Caco-2 (cell line): ENCODE results near the gene EPHX1. TPM values are rescaled to one million over a fixed set of nuclear protein-coding genes. Genes with fewer than 3 reads are reported as not detected.
"Not testable (repeated sequence)": the region's sequence is repeated elsewhere in the genome, so short reads cannot be mapped to it uniquely, and the experiment has no call there.

ENCODE experiments used
- BruUV-seq: library from RNA; stranded (reverse); fragments of 400-500 nt; replicated peaks from 2 replicates; lab custom pipeline; 2021; lab: Mats Ljungman, UMichigan
- CTCF ChIA-PET: fragments of 300-600 bp; sonication (Branson Sonifier 250); formaldehyde crosslinking; loops from one replicate; lab custom pipeline; 2022; ENCODE audit warnings: antibody characterized with exemption; lab: Charles Lee
- POLR2A ChIA-PET: fragments of 300-600 bp; sonication (Branson Sonifier 250); formaldehyde crosslinking; loops from one replicate; lab custom pipeline; 2022; ENCODE audit warnings: antibody characterized with exemption; lab: Charles Lee
- DNase-seq, 2 experiments: peaks; one replicate each; pipeline versions ENCODE4 v3.0.0 to v3.0.0-alpha.2; 2020 to 2022
- H3K27me3 ChIP-seq: replicated peaks from 2 replicates; pipeline ENCODE4 v1.6.0; 2011; ENCODE audit warnings: low read length; ENCODE audit not compliant: control insufficient read depth, insufficient read depth
- H3K36me3 ChIP-seq: 2 replicates; pipeline ENCODE4 v1.5.1; 2011; ENCODE audit warnings: low read length; ENCODE audit not compliant: control insufficient read depth, insufficient read depth
- H3K4me1 ChIP-seq: fragments of 250-450 bp; sonication (Bioruptor Pico); 2 replicates; pipeline ENCODE4 v1.5.1; 2020; ENCODE audit warnings: mild to moderate bottlenecking
- H3K4me3 ChIP-seq: 2 replicates; pipeline ENCODE4 v1.5.1; 2011; ENCODE audit warnings: low read depth, mild to moderate bottlenecking, control low read depth, low read length
- H3K9me3 ChIP-seq: fragments of 250-450 bp; sonication (Bioruptor Pico); 2 replicates; pipeline ENCODE4 v1.5.1; 2020; ENCODE audit warnings: mild to moderate bottlenecking, moderate library complexity
- H3K27ac Mint-ChIP-seq: one replicate; pipeline ENCODE4 v1.8.0; 2022; ENCODE audit warnings: mixed read lengths; ENCODE audit not compliant: unreplicated experiment
- H3K27me3 Mint-ChIP-seq: one replicate; pipeline ENCODE4 v1.8.0; 2022; ENCODE audit warnings: mixed read lengths; ENCODE audit not compliant: insufficient read depth, unreplicated experiment
- H3K36me3 Mint-ChIP-seq: one replicate; pipeline ENCODE4 v1.8.0; 2022; ENCODE audit warnings: mild to moderate bottlenecking, mixed read lengths; ENCODE audit not compliant: insufficient read depth, unreplicated experiment
- H3K4me1 Mint-ChIP-seq: one replicate; pipeline ENCODE4 v1.8.0; 2022; ENCODE audit warnings: low read depth, mixed read lengths; ENCODE audit not compliant: unreplicated experiment
- H3K4me3 Mint-ChIP-seq: one replicate; pipeline ENCODE4 v1.8.0; 2022; ENCODE audit warnings: mild to moderate bottlenecking, moderate library complexity, mixed read lengths; ENCODE audit not compliant: unreplicated experiment
- H3K9me3 Mint-ChIP-seq: one replicate; pipeline ENCODE4 v1.8.0; 2022; ENCODE audit warnings: mixed read lengths; ENCODE audit not compliant: unreplicated experiment
- intact Hi-C: fragments of 100-400 bp; cut with micrococcal nuclease; formaldehyde crosslinking; loops from one replicate; pipeline ENCODE4 v1.10.0; 2022; ENCODE audit not compliant: unreplicated experiment
- total RNA-seq: library from RNA; stranded (reverse); gene quantifications from 2 replicates; pipeline ENCODE4 v1.2.3, GENCODE V29; 2022
- TF ChIP-seq, protein P1 (sequence below), 2 experiments: fragments of 200-600 bp in 1 of 2; IDR thresholded peaks; 1 replicate in 1 of 2; 2 replicates in 1 of 2; pipeline versions ENCODE4 v1.5.1 to v1.8.0; 2011 to 2022; ENCODE audit warnings: antibody characterized with exemption in 1 of 2, control low read depth in 1 of 2, inconsistent platforms in 1 of 2, low read depth in 1 of 2, low read length in 1 of 2, mild to moderate bottlenecking in 1 of 2, moderate library complexity in 1 of 2; ENCODE audit not compliant: insufficient read depth in 1 of 2, severe bottlenecking in 1 of 2, unreplicated experiment in 1 of 2

Gene EPHX1
- total RNA-seq, 1 experiment from 2014 or later = 88.5 TPM

DNA sequence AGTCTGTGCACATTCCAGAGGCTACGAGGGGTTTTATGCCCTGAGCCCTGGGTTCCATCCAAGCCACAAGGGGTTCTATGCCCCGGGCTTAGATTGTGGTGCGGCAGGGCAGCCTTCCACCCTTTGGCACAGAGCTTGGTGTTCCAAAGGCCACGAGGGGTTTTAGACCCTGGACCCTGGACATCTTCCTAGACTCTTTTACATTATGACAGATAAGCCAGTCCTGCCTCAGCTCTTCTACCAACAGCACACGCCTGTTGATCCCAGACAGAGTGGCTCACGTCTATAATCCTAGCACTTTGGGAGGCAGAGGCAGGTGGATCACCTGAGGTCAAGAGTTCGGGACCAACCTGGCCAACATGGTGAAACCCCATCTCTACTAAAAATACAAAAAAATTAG lies 8.8 kb upstream of the EPHX1 start:
- H3K9me3 Mint-ChIP-seq, H3K27me3 Mint-ChIP-seq, H3K4me1 Mint-ChIP-seq, H3K27me3 ChIP-seq, DNase-seq, H3K9me3 ChIP-seq, H3K27ac Mint-ChIP-seq, H3K36me3 ChIP-seq, H3K4me3 Mint-ChIP-seq, BruUV-seq, H3K36me3 Mint-ChIP-seq, intact Hi-C loops, H3K4me1 ChIP-seq, POLR2A ChIA-PET, CTCF ChIA-PET, H3K4me3 ChIP-seq: not testable (repeated sequence)

DNA sequence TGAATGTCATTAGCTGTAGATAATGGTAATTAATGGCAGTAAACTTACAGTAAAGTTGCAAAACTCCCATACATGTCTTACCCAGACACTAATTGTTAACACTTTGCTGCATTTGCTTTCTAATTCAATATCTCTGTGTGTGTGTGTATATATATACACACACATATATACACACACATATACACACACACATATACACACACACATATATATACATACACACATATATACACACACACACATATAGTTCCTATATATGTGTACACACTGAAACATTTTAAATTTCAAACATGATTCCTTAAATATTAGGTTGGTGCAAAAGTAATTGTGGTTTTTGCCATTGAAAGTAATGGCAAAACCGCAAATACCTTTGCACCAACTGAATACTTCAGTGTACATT lies 3.7 kb upstream of the EPHX1 start:
- peaks cover 5% of the 10 kb centered on the region for H3K4me1 ChIP-seq
- no TSS peak for BruUV-seq
- H3K9me3 ChIP-seq = no peaks in the 10 kb centered on the region
- CTCF ChIA-PET = no interaction called here
- no peaks in the 10 kb centered on the region for H3K27me3 Mint-ChIP-seq
- H3K27ac Mint-ChIP-seq = no peak overlapping the region
- no peaks in the 10 kb centered on the region for H3K36me3 ChIP-seq
- peaks cover 6% of the 10 kb centered on the region for H3K4me1 Mint-ChIP-seq
- DNase-seq = no peak
- TF ChIP-seq, protein P1, sequence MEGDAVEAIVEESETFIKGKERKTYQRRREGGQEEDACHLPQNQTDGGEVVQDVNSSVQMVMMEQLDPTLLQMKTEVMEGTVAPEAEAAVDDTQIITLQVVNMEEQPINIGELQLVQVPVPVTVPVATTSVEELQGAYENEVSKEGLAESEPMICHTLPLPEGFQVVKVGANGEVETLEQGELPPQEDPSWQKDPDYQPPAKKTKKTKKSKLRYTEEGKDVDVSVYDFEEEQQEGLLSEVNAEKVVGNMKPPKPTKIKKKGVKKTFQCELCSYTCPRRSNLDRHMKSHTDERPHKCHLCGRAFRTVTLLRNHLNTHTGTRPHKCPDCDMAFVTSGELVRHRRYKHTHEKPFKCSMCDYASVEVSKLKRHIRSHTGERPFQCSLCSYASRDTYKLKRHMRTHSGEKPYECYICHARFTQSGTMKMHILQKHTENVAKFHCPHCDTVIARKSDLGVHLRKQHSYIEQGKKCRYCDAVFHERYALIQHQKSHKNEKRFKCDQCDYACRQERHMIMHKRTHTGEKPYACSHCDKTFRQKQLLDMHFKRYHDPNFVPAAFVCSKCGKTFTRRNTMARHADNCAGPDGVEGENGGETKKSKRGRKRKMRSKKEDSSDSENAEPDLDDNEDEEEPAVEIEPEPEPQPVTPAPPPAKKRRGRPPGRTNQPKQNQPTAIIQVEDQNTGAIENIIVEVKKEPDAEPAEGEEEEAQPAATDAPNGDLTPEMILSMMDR (IDR thresholded peaks at IDR 0.05; ENCODE audit: insufficient read depth in 1 of 2, low read depth in 1 of 2, low read length in 1 of 2, severe bottlenecking in 1 of 2, unreplicated experiment in 1 of 2) = no peak
- intact Hi-C loops = no loop called here
- no peaks in the 10 kb centered on the region for H3K27me3 ChIP-seq
- POLR2A ChIA-PET = interaction anchor here (0.6 kb wide), 1 partner anchor 214 kb away, joined by 3 read pairs; no protein-coding TSS in a partner anchor
- no peaks in the 10 kb centered on the region for H3K9me3 Mint-ChIP-seq
- peaks cover 8% of the 10 kb centered on the region for H3K36me3 Mint-ChIP-seq
- H3K4me3 Mint-ChIP-seq = no peak overlapping the region
- no peak overlapping the region for H3K4me3 ChIP-seq

DNA sequence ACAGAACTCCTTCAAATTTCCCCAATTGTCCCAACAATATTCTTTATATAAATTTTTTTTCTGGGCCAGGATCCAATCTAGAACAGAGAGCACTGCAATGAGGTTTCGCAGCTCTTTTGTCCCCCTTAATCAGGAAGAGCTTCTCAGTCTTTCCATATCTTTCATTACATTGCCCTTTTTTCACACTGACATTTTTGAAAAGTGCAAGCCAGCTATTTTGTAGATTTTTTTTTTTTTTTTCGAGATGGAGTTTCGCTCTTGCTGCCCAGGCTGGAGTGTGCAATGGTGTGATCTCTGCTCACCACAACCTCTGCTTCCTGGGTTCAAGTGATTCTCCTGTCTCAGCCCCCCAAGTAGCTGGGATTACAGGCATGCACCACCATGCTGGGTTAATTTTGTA lies 3.2 kb upstream of the EPHX1 start:
- DNase-seq, H3K36me3 Mint-ChIP-seq, H3K27me3 Mint-ChIP-seq, H3K9me3 ChIP-seq, H3K36me3 ChIP-seq, H3K27me3 ChIP-seq, intact Hi-C loops, H3K27ac Mint-ChIP-seq, H3K4me3 ChIP-seq, H3K4me3 Mint-ChIP-seq, CTCF ChIA-PET, BruUV-seq, H3K9me3 Mint-ChIP-seq: not testable (repeated sequence)
- H3K4me1 Mint-ChIP-seq = peaks cover 10% of the 10 kb centered on the region
- H3K4me1 ChIP-seq = peaks cover 10% of the 10 kb centered on the region
- POLR2A ChIA-PET = interaction anchor here (0.6 to 0.7 kb wide), 2 partner anchors 8 to 214 kb away, joined by 3 to 5 read pairs; no protein-coding TSS in a partner anchor

DNA sequence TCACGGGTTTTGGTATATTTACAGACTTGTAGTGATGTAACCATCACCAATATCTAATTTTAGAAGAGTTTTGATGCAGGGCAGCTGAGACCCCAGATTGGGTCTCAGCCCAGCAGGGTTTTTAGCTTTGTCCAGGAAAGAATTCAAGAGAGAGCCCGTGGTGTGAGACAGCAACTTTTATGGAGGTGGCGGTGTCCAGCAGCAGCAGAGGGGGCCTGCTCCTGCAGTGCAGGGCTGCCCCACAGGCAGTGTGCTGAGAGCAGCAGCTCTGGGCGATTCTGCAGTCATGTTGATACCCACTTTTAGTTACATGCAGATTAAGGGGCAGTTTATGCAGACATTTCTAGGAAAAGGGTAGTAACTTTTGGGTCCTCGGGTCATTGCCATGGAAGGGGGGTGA lies 1.8 kb upstream of the EPHX1 start:
- ChIA-PET CTCF (interaction anchor here (1.5 kb wide), 1 partner anchor 30 kb away, joined by 6 read pairs; the partner anchor contains the start of gene SRP9), POLR2A (no interaction called here)
- Mint-ChIP-seq H3K27me3 (no peaks in the 10 kb centered on the region), H3K4me1 (peaks cover 19% of the 10 kb centered on the region), H3K4me3 (no peak overlapping the region), H3K36me3 (peaks cover 12% of the 10 kb centered on the region), H3K27ac (no peak overlapping the region), H3K9me3 (no peaks in the 10 kb centered on the region)
- Histone ChIP-seq H3K4me3 (no peak overlapping the region), H3K27me3 (no peaks in the 10 kb centered on the region), H3K9me3 (no peaks in the 10 kb centered on the region), H3K4me1 (peaks cover 21% of the 10 kb centered on the region), H3K36me3 (no peaks in the 10 kb centered on the region)
- intact Hi-C loops = no loop called here
- BruUV-seq = no TSS peak
- DNase-seq = no peak
- TF ChIP-seq, protein P1 (IDR thresholded peaks at IDR 0.05; ENCODE audit: insufficient read depth in 1 of 2, low read depth in 1 of 2, low read length in 1 of 2, severe bottlenecking in 1 of 2, unreplicated experiment in 1 of 2) = no peak

DNA sequence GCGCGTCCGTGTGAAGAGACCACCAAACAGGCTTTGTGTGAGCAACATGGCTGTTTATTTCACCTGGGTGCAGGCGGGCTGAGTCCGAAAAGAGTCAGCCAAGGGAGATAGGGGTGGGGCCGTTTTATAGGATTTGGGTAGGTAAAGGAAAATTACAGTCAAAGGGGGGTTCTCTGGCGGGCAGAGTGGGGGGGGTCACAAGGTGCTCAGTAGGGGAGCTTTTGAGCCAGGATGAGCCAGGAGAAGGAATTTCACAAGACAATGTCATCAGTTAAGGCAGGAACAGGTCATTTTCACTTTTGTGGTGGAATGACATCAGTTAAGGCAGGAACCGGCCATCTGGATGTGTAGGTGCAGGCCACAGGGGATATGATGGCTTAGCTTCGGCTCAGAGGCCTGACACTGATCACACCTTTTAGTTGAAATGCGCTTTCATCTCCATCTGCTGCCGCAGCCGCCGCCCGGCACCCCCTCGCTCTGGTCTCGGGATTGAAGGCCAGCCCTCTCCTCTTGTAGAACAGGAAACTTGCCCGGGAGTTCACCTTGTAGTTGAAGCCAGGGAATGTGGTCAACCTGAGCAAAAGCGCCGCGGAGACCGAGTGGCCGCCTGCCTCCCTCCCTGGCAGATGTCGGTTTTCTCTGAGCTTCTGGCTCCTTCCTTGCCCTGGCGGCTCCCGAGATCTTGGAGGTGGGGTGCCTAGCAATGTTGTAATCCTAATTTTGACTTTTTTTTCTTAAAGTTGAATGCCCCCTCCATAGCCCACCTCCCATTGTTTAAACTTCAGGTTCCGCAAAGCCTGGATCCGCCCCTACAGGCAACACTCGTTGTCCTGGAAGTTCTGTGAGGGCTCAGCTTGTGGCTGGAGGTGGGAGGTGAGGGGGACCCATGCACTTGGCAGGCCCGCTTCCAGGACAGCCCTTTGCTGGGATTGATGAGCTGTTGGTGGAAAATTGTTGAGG lies 935 bp downstream of the EPHX1 start:
- H3K9me3 ChIP-seq, intact Hi-C loops, H3K36me3 ChIP-seq, H3K27me3 Mint-ChIP-seq, H3K27me3 ChIP-seq, H3K9me3 Mint-ChIP-seq: not testable (repeated sequence)
- ChIA-PET POLR2A (interaction anchor here (0.6 to 1.0 kb wide), 2 partner anchors 33 to 113 kb away, joined by 3 to 6 read pairs; partner anchors contain the start of genes PYCR2 and SRP9), CTCF (interaction anchor here (0.6 to 1.2 kb wide), 5 partner anchors 9 to 39 kb away, joined by 3 to 18 read pairs (median 5); partner anchors contain the start of gene SRP9)
- H3K27ac Mint-ChIP-seq = peak overlapping the region; percentile 43
- H3K4me3 Mint-ChIP-seq = peak overlapping the region; percentile 80
- TSS peak; percentile 54 for BruUV-seq
- peaks cover 19% of the 10 kb centered on the region for H3K36me3 Mint-ChIP-seq
- H3K4me1 Mint-ChIP-seq = peaks cover 27% of the 10 kb centered on the region
- peak overlapping the region; percentile 89 for H3K4me3 ChIP-seq
- peaks cover 33% of the 10 kb centered on the region for H3K4me1 ChIP-seq
- peak; percentile 54 to 62 for DNase-seq
